K562 (cell line): ENCODE measurements around the gene TNFAIP3. TPM values are rescaled to one million over a fixed set of nuclear protein-coding genes. Genes with fewer than 3 reads are reported as not detected.

Experiments
- ARID3B ChIP-seq: fragments of 250-450 bp; sonication (Bioruptor Pico); IDR thresholded peaks from 2 replicates; pipeline ENCODE4 v1.4.0; 2020; ENCODE audit warnings: borderline replicate concordance
- CCAR2 ChIP-seq: fragments of 200-400 bp; formaldehyde crosslinking; IDR thresholded peaks from 2 replicates; pipeline ENCODE4 v1.6.1; 2017; ENCODE audit warnings: mild to moderate bottlenecking, low read depth, low read length
- ELF4 ChIP-seq: fragments of 450-650 bp; formaldehyde crosslinking; IDR thresholded peaks from 2 replicates; pipeline ENCODE4 v1.4.0; 2022; ENCODE audit warnings: missing genetic modification characterization
- ETS2 ChIP-seq: IDR thresholded peaks from 2 replicates; pipeline ENCODE4 v1.6.1; 2016; ENCODE audit warnings: borderline replicate concordance, missing genetic modification characterization, mild to moderate bottlenecking, moderate library complexity, missing compliant biosample characterization; ENCODE audit not compliant: poor library complexity, severe bottlenecking
- ETV6 ChIP-seq, 3 experiments: fragments of 150-350 bp in 1 of 3; sonication (generic) in 1 of 3; formaldehyde crosslinking in 1 of 3; IDR thresholded peaks; 2 replicates each; pipeline versions ENCODE4 v1.6.1 to v1.8.0; 2014 to 2022; ENCODE audit warnings: borderline replicate concordance in 2 of 3, low read depth in 2 of 3, antibody characterized with exemption in 1 of 3, low read length in 1 of 3, mild to moderate bottlenecking in 1 of 3, missing genetic modification reagents in 1 of 3
- GTF2A2 ChIP-seq: IDR thresholded peaks from 2 replicates; pipeline ENCODE4 v1.6.1; 2016; ENCODE audit warnings: mild to moderate bottlenecking, missing genetic modification characterization, missing compliant biosample characterization
- IRF9 ChIP-seq: fragments of 450-650 bp; IDR thresholded peaks from 2 replicates; pipeline ENCODE4 v1.6.1; 2016; ENCODE audit warnings: missing biosample characterization, missing genetic modification characterization
- KLF16 ChIP-seq: IDR thresholded peaks from 2 replicates; pipeline ENCODE4 v1.6.1; 2016; ENCODE audit warnings: antibody characterized with exemption
- MAZ ChIP-seq, 2 experiments: fragments of 450-650 bp in 1 of 2; sonication (generic) in 1 of 2; formaldehyde crosslinking; IDR thresholded peaks in 1 of 2; conservative IDR thresholded peaks in 1 of 2; 2 replicates each; pipeline versions ENCODE4 v1.4.0 to v1.5.0; 2020; ENCODE audit warnings: mild to moderate bottlenecking in 1 of 2, missing genetic modification reagents in 1 of 2
- POLR2G ChIP-seq: fragments of 200-400 bp; formaldehyde crosslinking; IDR thresholded peaks from 2 replicates; pipeline ENCODE4 v1.6.1; 2017; ENCODE audit warnings: low read depth, mild to moderate bottlenecking, antibody characterized with exemption, low read length, moderate library complexity
- PRPF4 ChIP-seq: fragments of 200-400 bp; formaldehyde crosslinking; IDR thresholded peaks from one replicate; pipeline ENCODE4 v1.6.1; 2017; ENCODE audit warnings: low read length, low read depth, mild to moderate bottlenecking; ENCODE audit not compliant: insufficient read depth, poor library complexity, severe bottlenecking
- RBM39 ChIP-seq: fragments of 200-400 bp; formaldehyde crosslinking; optimal IDR thresholded peaks from 2 replicates; pipeline ENCODE3; 2018; ENCODE audit warnings: low read depth, low read length
- TAF7 ChIP-seq: fragments of 450-650 bp; IDR thresholded peaks from 2 replicates; pipeline ENCODE4 v1.6.1; 2016; ENCODE audit warnings: missing genetic modification characterization, missing compliant biosample characterization
- TFAP4 ChIP-seq: sonication (generic); formaldehyde crosslinking; IDR thresholded peaks from 2 replicates; pipeline ENCODE4 v1.8.0; 2022; ENCODE audit warnings: missing genetic modification reagents, mild to moderate bottlenecking, moderate library complexity, borderline replicate concordance
- TRIM28 ChIP-seq: fragments of 450-650 bp; IDR thresholded peaks from 2 replicates; pipeline ENCODE4 v1.6.1; 2017
- YBX1 ChIP-seq: fragments of 450-650 bp; IDR thresholded peaks from 2 replicates; pipeline ENCODE4 v1.7.1; 2016; ENCODE audit warnings: mild to moderate bottlenecking
- ZC3H4 ChIP-seq: sonication (generic); formaldehyde crosslinking; IDR thresholded peaks from 2 replicates; pipeline ENCODE4 v1.9.0; 2021; ENCODE audit warnings: missing genetic modification reagents, borderline replicate concordance
- ZNF124 ChIP-seq: sonication (generic); formaldehyde crosslinking; IDR thresholded peaks from 2 replicates; pipeline ENCODE4 v1.8.1; 2022; ENCODE audit warnings: missing genetic modification reagents
- ZNF23 ChIP-seq: fragments of 250-450 bp; sonication (Bioruptor Pico); IDR thresholded peaks from 2 replicates; pipeline ENCODE4 v1.4.0; 2020; ENCODE audit warnings: mild to moderate bottlenecking
- ZNF41 ChIP-seq: fragments of 250-450 bp; sonication (Bioruptor Pico); conservative IDR thresholded peaks from 2 replicates; pipeline ENCODE4 v1.4.0; 2020; ENCODE audit warnings: mild to moderate bottlenecking
- polyA plus RNA-seq, 8 experiments: library from polyadenylated mRNA; depleted of rRNA in 4 of 8; stranded (reverse) in 5 of 8; unstranded in 3 of 8; fragments of >200 nt; fragmentation: Nextera tagmentation in 2 of 8; fragmentation: Illumina TruSeq in 1 of 8; extraction: Ambion mirVana in 2 of 8; extraction: Trizol in 1 of 8; gene quantifications; 2 replicates each; pipeline versions ENCODE4 v1.2.1 to v1.2.3, GENCODE V29; 2011 to 2014; ENCODE audit warnings: inconsistent platforms in 1 of 8, missing spikeins in 1 of 8
- total RNA-seq, 7 experiments: library from RNA; depleted of rRNA in 6 of 7; stranded (reverse); fragments of >200 nt in 6 of 7; fragmentation: Illumina TruSeq in 2 of 7; extraction: Trizol in 2 of 7; gene quantifications; 2 replicates each; pipeline versions ENCODE4 v1.2.1 to v1.2.3, GENCODE V29; 2011 to 2021; ENCODE audit warnings: low replicate concordance in 1 of 7
- TF ChIP-seq, protein P1 (sequence below): fragments of 450-650 bp; IDR thresholded peaks from 2 replicates; pipeline ENCODE4 v1.6.1; 2014; ENCODE audit warnings: low read depth, mild to moderate bottlenecking, moderate library complexity, borderline replicate concordance

TNFAIP3 gene
- total and polyA plus RNA-seq, 9 of the 15 experiments (the other 6 are each of a cell fraction or from before 2014, with no cell fraction given) = 0.79 to 17.0 (median 6.4) TPM

GRCh38 chr6:137910424-137910834 is 43.4 kb downstream of the TNFAIP3 start (continued):
- TF ChIP-seq, protein P1, sequence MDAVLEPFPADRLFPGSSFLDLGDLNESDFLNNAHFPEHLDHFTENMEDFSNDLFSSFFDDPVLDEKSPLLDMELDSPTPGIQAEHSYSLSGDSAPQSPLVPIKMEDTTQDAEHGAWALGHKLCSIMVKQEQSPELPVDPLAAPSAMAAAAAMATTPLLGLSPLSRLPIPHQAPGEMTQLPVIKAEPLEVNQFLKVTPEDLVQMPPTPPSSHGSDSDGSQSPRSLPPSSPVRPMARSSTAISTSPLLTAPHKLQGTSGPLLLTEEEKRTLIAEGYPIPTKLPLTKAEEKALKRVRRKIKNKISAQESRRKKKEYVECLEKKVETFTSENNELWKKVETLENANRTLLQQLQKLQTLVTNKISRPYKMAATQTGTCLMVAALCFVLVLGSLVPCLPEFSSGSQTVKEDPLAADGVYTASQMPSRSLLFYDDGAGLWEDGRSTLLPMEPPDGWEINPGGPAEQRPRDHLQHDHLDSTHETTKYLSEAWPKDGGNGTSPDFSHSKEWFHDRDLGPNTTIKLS = 0 out of 2 replicates have a peak, but pooled peaks have one; percentile 22
- TF ChIP-seq ZC3H4 (CRISPR knock-in tag) = no peak
- TF ChIP-seq ARID3B = peak; percentile 77; the same call in 1 of the 2 replicates
- TF ChIP-seq POLR2G = no peak
- TF ChIP-seq ZNF23 (CRISPR knock-in tag) = no peak
- TF ChIP-seq RBM39 = no peak
- no peak for TF ChIP-seq ETV6 (IDR thresholded peaks at IDR 0.05; ENCODE audit: borderline replicate concordance in 1 of 2, low read depth in 2 of 2, low read length in 1 of 2)
- TF ChIP-seq ETV6 (CRISPR knock-in tag; IDR thresholded peaks at IDR 0.05; ENCODE audit: borderline replicate concordance) = no peak
- TF ChIP-seq GTF2A2 = no peak
- TF ChIP-seq TFAP4 = no peak
- TF ChIP-seq ETS2 = no peak
- peak; percentile 49; the same call in 1 of the 2 replicates for TF ChIP-seq TRIM28
- peak; percentile 83 to 85 for TF ChIP-seq MAZ (CRISPR knock-in tag; conservative IDR thresholded peaks at IDR 0.05 in 1 of 2, IDR thresholded peaks at IDR 0.05 in 1 of 2)
- TF ChIP-seq YBX1 = no peak
- TF ChIP-seq IRF9 (tag) = no peak
- no peak for TF ChIP-seq PRPF4
- peak; percentile 76 for TF ChIP-seq ZNF41
- no peak for TF ChIP-seq CCAR2
- no peak for TF ChIP-seq KLF16
- peak; percentile 90 for TF ChIP-seq ELF4
- TF ChIP-seq ZNF124 = no peak
- TF ChIP-seq TAF7 (tag) = no peak
